ENCODE data around the gene MXD4. TPM values are rescaled to one million over a fixed set of nuclear protein-coding genes. Genes with fewer than 3 reads are reported as not detected.

MXD4 gene
- total and polyA plus RNA-seq, 2 donors (not counting 1 experiment from before 2014, with no cell fraction given) = 22.1 to 42.1 TPM

DNA sequence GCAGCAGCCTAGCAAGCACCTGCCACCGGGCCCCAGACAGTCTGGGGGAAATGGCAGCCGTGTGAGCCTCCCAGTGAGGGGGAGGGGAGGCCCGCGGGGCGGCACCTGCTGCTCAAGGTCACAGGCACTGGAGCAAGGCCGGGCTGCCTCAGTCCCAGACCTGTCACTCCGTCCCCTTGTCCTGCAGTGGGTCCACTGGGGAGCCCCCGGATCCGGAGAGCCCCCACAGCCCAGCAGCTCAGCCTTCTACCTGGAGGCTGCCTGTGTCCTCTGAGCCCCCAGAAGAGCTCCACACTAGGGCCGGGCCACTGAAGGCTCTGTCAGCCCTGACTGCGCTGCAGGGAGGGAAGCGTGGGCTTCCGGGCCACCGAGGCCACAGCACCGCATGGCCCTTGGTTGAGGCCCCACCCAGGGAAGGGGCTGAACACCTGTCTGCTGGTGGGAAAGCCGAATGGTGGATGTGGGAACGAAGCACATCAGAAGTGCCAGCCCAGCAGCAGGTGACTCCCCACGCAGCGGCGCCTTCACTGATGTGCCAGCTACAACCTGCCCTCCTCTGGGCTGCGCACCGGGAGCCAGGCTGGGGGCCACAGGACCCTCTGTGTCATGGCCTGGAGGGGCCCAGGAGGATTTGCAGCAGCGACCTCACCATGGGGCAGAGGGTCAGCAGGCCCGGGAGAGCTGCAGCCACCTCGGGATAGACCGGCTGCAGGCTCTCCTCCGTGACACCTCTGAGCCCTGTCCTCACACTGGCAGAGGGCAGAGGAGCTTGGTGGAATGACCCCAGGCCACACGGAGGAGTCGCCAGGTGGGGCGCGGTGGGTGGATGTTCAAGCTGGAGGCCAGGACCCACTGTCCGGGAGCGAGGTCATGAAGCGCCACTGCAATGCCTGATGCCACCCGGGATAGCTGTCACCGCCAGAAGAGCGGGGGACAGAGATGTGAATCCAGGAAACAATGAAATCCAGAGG is 35.0 kb upstream of the MXD4 start:
- H3K36me3 ChIP-seq (ENCODE audit: control insufficient read depth, insufficient read depth, low read length) = no peaks in the 10 kb centered on the region
- H3K4me2 ChIP-seq (ENCODE audit: extremely low read depth, insufficient read depth, low read length) = no peak overlapping the region
- no peak overlapping the region for H2AFZ ChIP-seq (ENCODE audit: low read length)
- H3K27ac ChIP-seq (ENCODE audit: insufficient read depth, low read length) = no peak overlapping the region
- H3K4me1 ChIP-seq (ENCODE audit: control insufficient read depth, extremely low read depth, insufficient read depth, low read length) = peaks cover 6% of the 10 kb centered on the region
- no peak overlapping the region for H3K9ac ChIP-seq (ENCODE audit: insufficient read depth, low read length)
- no peak for DNase-seq (ENCODE audit: low read depth in 2 of 2)
- no peaks in the 10 kb centered on the region for H3K27me3 ChIP-seq (ENCODE audit: control insufficient read depth, insufficient read depth, low read length)
- no peaks in the 10 kb centered on the region for H3K79me2 ChIP-seq (ENCODE audit: control insufficient read depth, insufficient read depth, low read length)
- H4K20me1 ChIP-seq (ENCODE audit: control insufficient read depth, extremely low read depth, insufficient read depth, low read length) = no peaks in the 10 kb centered on the region
- H3K9me3 ChIP-seq (ENCODE audit: control insufficient read depth, insufficient read depth, low read depth, low read length) = no peaks in the 10 kb centered on the region
- no peak overlapping the region for H3K4me3 ChIP-seq (replicated peaks in 1 of 4; ENCODE audit: control extremely low read depth in 1 of 4, insufficient read depth in 1 of 4, low read depth in 3 of 4, low read length in 4 of 4)
- TF ChIP-seq CTCF (conservative IDR thresholded peaks at IDR 0.05 in 1 of 2, IDR thresholded peaks at IDR 0.05 in 1 of 2; ENCODE audit: low read depth in 1 of 2, low read length in 2 of 2) (no peak), EZH2 (IDR thresholded peaks at IDR 0.05; ENCODE audit: low read length, missing control alignments) (no peak)

- Histone ChIP-seq H3K27ac (ENCODE audit: insufficient read depth, low read length) (no peak overlapping the region), H3K4me2 (ENCODE audit: extremely low read depth, insufficient read depth, low read length) (no peak overlapping the region), H3K9me3 (ENCODE audit: control insufficient read depth, insufficient read depth, low read depth, low read length) (no peaks in the 10 kb centered on the region), H3K36me3 (ENCODE audit: control insufficient read depth, insufficient read depth, low read length) (no peaks in the 10 kb centered on the region), H3K9ac (ENCODE audit: insufficient read depth, low read length) (no peak overlapping the region), H4K20me1 (ENCODE audit: control insufficient read depth, extremely low read depth, insufficient read depth, low read length) (no peaks in the 10 kb centered on the region), H3K27me3 (ENCODE audit: control insufficient read depth, insufficient read depth, low read length) (no peaks in the 10 kb centered on the region), H3K4me1 (ENCODE audit: control insufficient read depth, extremely low read depth, insufficient read depth, low read length) (peaks cover 6% of the 10 kb centered on the region), H3K79me2 (ENCODE audit: control insufficient read depth, insufficient read depth, low read length) (no peaks in the 10 kb centered on the region), H3K4me3 (replicated peaks in 1 of 4; ENCODE audit: control extremely low read depth in 1 of 4, insufficient read depth in 1 of 4, low read depth in 3 of 4, low read length in 4 of 4) (no peak overlapping the region), H2AFZ (ENCODE audit: low read length) (no peak overlapping the region)
- TF ChIP-seq EZH2 (IDR thresholded peaks at IDR 0.05; ENCODE audit: low read length, missing control alignments) (no peak), CTCF (conservative IDR thresholded peaks at IDR 0.05 in 1 of 2, IDR thresholded peaks at IDR 0.05 in 1 of 2; ENCODE audit: low read depth in 1 of 2, low read length in 2 of 2) (no peak)
- no peak for DNase-seq (ENCODE audit: low read depth in 2 of 2)
Measured at GRCh38 chr4:2295900-2296442, 34.1 kb upstream of the MXD4 start.

DNA sequence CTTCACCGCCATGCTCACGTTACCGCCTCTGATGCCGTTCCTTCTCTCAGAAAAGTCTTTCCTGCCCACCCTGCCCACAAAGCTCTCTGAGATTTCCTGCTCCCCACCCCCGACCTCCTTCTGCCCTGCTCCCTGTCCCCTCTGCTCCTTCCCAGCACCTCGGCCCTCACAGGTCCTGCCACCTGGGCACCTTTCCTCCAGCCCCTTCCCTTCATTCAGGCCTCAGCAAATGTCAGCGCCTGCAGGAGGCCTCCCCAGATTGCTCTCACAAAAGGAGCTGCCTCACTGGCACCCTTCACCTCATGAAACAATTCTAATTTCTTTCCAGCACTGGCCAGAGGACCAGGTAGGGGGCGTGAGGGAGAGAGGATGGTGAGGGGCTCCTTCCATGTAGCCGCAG is 33.6 kb upstream of the MXD4 start:
- Histone ChIP-seq H3K4me3 (replicated peaks in 1 of 4; ENCODE audit: control extremely low read depth in 1 of 4, insufficient read depth in 1 of 4, low read depth in 3 of 4, low read length in 4 of 4) (no peak overlapping the region), H2AFZ (ENCODE audit: low read length) (no peak overlapping the region), H3K27me3 (ENCODE audit: control insufficient read depth, insufficient read depth, low read length) (no peaks in the 10 kb centered on the region), H3K79me2 (ENCODE audit: control insufficient read depth, insufficient read depth, low read length) (no peaks in the 10 kb centered on the region), H3K27ac (ENCODE audit: insufficient read depth, low read length) (no peak overlapping the region), H3K9ac (ENCODE audit: insufficient read depth, low read length) (no peak overlapping the region), H3K4me2 (ENCODE audit: extremely low read depth, insufficient read depth, low read length) (no peak overlapping the region), H3K4me1 (ENCODE audit: control insufficient read depth, extremely low read depth, insufficient read depth, low read length) (peaks cover 6% of the 10 kb centered on the region), H3K9me3 (ENCODE audit: control insufficient read depth, insufficient read depth, low read depth, low read length) (no peaks in the 10 kb centered on the region), H3K36me3 (ENCODE audit: control insufficient read depth, insufficient read depth, low read length) (no peaks in the 10 kb centered on the region), H4K20me1 (ENCODE audit: control insufficient read depth, extremely low read depth, insufficient read depth, low read length) (no peaks in the 10 kb centered on the region)
- TF ChIP-seq EZH2 (IDR thresholded peaks at IDR 0.05; ENCODE audit: low read length, missing control alignments) = no peak
- no peak for TF ChIP-seq CTCF (conservative IDR thresholded peaks at IDR 0.05 in 1 of 2, IDR thresholded peaks at IDR 0.05 in 1 of 2; ENCODE audit: low read depth in 1 of 2, low read length in 2 of 2)
- DNase-seq (ENCODE audit: low read depth in 2 of 2) = no peak

Measured in fibroblast of lung (primary cell).